Activated CD4-positive, alpha-beta T cell treated with anti-CD3 and anti-CD28 coated beads, Interleukin-2, amount 50 U/mL, for 16 hours (primary cell): ENCODE measurements around the gene EFR3B.

Source experiments
- DNase-seq: peaks from one replicate; pipeline ENCODE4 v3.0.0-alpha.2; 2020

Gene EFR3B

GRCh38 chr2:25197336-25198208 lies 155.7 kb downstream of the EFR3B start:
- no peak for DNase-seq

- no peak for DNase-seq
Measured at GRCh38 chr2:25198209-25198525, 156.3 kb downstream of the EFR3B start.

GRCh38 chr2:25198576-25198975 lies 156.7 kb downstream of the EFR3B start:
- no peak for DNase-seq

- DNase-seq, result no peak
Measured at GRCh38 chr2:25201265-25201664, 159.4 kb downstream of the EFR3B start.

- no peak for DNase-seq
Measured at GRCh38 chr2:25201794-25202193, 159.9 kb downstream of the EFR3B start.

GRCh38 chr2:25202275-25202674 lies 160.4 kb downstream of the EFR3B start:
- no peak for DNase-seq

- no peak for DNase-seq
Measured at GRCh38 chr2:25204190-25204838, 162.4 kb downstream of the EFR3B start.

- DNase-seq, result no peak
Measured at GRCh38 chr2:25207078-25207545, 165.2 kb downstream of the EFR3B start.
